Central memory CD8-positive, alpha-beta T cell (primary cell): ENCODE data around the gene MED20.

Experiments used
- ATAC-seq: fragments of 150-1000 bp; cut with Tn5 transposase; replicated peaks from 2 replicates; pipeline ENCODE4 v1.10.0; 2022; ENCODE audit warnings: mild to moderate bottlenecking, moderate FRiP score, moderate number of reproducible peaks; ENCODE audit not compliant: poor library complexity, severe bottlenecking; ENCODE audit errors: extremely low read depth
- DNase-seq, 2 donors: peaks; one replicate each; pipeline ENCODE4 v3.0.0; 2021; ENCODE audit warnings: low spot score in 2 of 2
- H3K27ac Mint-ChIP-seq: one replicate; pipeline ENCODE4 v1.8.0; 2022; ENCODE audit warnings: low read depth, mild to moderate bottlenecking, moderate library complexity, mixed read lengths
- H3K27me3 Mint-ChIP-seq: one replicate; pipeline ENCODE4 v1.8.0; 2022; ENCODE audit warnings: mixed read lengths
- H3K36me3 Mint-ChIP-seq: one replicate; pipeline ENCODE4 v1.8.0; 2022; ENCODE audit warnings: mild to moderate bottlenecking, moderate library complexity, mixed read lengths; ENCODE audit not compliant: insufficient read depth
- H3K4me1 Mint-ChIP-seq: one replicate; pipeline ENCODE4 v1.8.0; 2022; ENCODE audit warnings: mixed read lengths
- H3K4me3 Mint-ChIP-seq: one replicate; pipeline ENCODE4 v1.8.0; 2022; ENCODE audit warnings: mild to moderate bottlenecking, moderate library complexity, mixed read lengths
- H3K9me3 Mint-ChIP-seq: one replicate; pipeline ENCODE4 v1.8.0; 2022; ENCODE audit warnings: mixed read lengths

Gene MED20

DNA sequence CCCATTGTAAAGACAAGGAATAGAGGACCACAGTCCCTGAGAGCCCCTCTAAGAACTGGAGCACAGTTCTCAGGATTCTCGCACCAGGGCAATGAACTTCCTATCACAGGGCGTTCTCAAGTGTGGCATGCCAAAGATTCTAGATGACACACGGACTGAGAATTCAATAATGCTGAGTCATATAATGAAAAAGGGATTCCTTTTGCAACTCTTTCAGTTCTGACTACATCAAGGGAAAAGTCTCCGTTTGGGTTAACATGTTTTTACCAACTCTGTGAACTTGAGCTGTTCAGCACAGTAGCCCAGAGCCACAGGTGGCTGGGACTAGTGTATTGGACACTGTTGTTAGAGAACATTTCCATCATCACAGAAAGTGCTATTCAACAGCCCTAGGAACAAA is 3.4 kb downstream of the MED20 start:
- Mint-ChIP-seq H3K4me3 (no peak overlapping the region), H3K4me1 (peaks cover 42% of the 10 kb centered on the region), H3K27ac (no peak overlapping the region), H3K9me3 (no peaks in the 10 kb centered on the region), H3K27me3 (no peaks in the 10 kb centered on the region), H3K36me3 (peaks cover 32% of the 10 kb centered on the region)
- ATAC-seq (no peak), DNase-seq (no peak)

DNA sequence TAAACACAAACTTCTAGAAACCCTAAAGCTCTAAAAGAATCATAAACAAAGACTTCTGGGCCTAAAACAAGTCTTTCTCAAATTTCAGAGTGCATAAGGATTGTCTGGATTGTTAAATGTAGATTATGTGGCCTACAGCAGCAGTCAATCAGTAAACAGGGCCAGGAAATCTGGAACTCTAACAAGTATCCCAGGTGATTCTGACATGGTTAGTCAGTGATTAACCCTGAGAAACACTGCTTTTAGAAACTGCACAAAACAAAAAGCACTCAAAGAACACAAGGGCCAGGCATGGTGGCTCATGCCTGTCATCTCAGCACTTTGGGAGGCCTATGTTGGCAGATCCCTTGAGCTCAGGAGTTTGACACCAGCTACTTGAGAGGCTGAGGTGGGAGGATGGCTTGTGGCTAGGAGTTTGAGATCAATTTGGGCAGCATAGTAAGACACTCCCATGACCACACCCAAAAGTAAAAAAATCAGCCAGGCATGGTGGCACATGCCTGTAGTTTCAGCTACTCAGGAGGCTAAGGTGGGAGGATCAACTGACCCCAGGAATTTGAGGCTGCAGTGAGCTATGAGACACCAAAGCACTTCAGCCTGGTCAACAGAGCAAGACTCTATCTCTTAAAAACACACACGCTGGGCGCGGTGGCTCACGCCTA is 5.9 kb downstream of the MED20 start:
- H3K36me3 Mint-ChIP-seq: peaks cover 25% of the 10 kb centered on the region
- no peaks in the 10 kb centered on the region for H3K27me3 Mint-ChIP-seq
- peaks cover 17% of the 10 kb centered on the region for H3K4me1 Mint-ChIP-seq
- no peak for ATAC-seq
- no peak overlapping the region for H3K27ac Mint-ChIP-seq
- H3K4me3 Mint-ChIP-seq: no peak overlapping the region
- no peaks in the 10 kb centered on the region for H3K9me3 Mint-ChIP-seq
- DNase-seq: no peak

DNA sequence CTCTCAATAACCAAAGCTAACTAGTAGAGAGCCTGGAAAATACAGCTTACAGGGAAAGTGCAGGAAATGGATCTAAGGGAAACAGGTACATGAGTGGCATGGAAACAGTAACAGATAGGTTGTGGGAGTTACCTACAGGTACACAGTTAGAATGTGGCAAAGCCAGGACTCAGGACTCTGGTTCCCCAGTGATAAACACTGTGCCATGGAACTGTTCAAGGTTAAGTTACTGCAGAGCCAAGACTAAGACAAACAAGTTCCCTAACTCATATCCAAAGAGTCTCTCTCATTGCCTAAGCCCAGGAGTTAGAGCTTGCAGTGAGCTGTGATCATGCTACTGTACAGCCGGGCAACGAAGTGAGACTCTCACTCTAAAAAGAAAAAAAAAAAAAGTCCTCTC is 6.6 kb downstream of the MED20 start:
- no peak overlapping the region for H3K4me3 Mint-ChIP-seq
- ATAC-seq (no peak), DNase-seq (no peak)
- no peaks in the 10 kb centered on the region for H3K27me3 Mint-ChIP-seq
- H3K27ac Mint-ChIP-seq: no peak overlapping the region
- peaks cover 22% of the 10 kb centered on the region for H3K36me3 Mint-ChIP-seq
- no peaks in the 10 kb centered on the region for H3K9me3 Mint-ChIP-seq
- H3K4me1 Mint-ChIP-seq: peaks cover 18% of the 10 kb centered on the region

DNA sequence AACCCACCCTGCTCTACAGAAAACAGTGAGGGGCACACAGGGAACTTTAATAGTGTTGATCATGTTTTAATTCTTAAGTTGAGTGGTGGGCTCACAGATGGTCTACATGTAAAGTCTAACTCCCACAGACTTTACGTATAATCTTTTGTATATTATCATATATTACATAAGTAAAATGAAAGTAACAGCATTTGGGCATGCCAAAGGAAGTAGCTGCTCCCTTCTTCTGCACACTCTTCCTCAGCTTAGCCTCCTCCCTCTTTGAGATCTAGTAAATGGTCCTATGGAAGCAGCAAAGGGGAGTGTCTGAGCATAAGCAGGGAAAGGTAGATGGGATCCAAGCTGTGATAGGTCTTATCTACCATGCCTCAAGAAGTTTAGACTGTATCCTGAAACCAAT is 11.2 kb downstream of the MED20 start:
- Mint-ChIP-seq H3K27ac (peak overlapping the region; percentile 32), H3K9me3 (no peaks in the 10 kb centered on the region), H3K4me1 (peaks cover 27% of the 10 kb centered on the region), H3K36me3 (peaks cover 29% of the 10 kb centered on the region), H3K4me3 (no peak overlapping the region), H3K27me3 (no peaks in the 10 kb centered on the region)
- DNase-seq (no peak), ATAC-seq (no peak)

DNA sequence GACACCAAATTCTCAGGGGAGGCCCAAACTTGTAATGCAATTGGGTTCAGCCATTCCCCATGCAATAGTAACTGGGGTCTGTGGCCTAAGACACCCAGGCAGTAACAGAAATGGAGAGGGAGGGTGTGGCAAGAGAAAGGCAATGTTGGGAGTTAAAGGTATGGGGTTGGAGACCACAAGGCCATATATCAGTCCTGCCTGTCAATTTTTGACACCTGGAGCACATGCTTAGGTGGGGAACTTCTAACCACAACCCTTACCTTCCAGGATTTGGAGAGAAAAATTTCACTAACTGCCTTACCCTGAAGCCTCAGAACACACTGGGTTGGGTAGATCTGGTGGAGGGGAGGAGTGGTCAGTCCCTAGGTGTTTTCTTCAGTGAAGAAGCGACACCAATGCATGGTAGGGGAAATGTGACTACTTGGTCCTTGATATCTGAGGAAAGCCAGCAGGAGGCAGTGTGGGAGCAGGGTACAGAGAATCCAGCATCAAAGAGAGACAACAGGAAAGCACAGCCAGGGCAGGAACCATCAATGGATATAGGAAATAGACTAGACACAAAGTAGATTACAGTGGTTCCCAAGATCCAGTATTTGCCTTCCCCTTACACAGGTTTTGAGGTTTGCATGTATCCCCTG is 18.9 kb downstream of the MED20 start:
- Mint-ChIP-seq H3K27ac (no peak overlapping the region), H3K4me1 (peaks cover 20% of the 10 kb centered on the region), H3K9me3 (no peaks in the 10 kb centered on the region), H3K27me3 (no peaks in the 10 kb centered on the region), H3K4me3 (no peak overlapping the region), H3K36me3 (peaks cover 11% of the 10 kb centered on the region)
- DNase-seq (peak; percentile 25 to 36), ATAC-seq (peak; percentile 43)

DNA sequence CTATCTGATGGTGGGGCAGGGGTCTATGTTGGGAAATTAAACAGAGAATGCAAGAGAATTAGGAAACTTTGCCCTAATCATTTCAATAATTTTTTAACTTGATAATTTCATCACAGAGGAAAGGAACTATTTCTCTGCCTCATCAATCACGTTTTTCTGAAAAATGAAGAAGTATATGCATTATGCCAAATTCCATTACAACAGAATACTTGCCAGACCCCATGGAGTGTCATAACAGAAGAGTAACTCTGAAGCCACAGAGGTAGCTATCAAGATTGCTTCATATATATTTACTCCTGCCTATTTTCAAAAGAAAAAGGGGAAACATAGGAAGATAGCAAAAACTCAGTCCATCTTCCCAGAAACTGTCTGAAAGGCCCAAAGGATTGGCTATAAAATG is 20.1 kb downstream of the MED20 start:
- H3K27ac Mint-ChIP-seq: no peak overlapping the region
- peaks cover 26% of the 10 kb centered on the region for H3K4me1 Mint-ChIP-seq
- no peak for DNase-seq
- H3K9me3 Mint-ChIP-seq: no peaks in the 10 kb centered on the region
- H3K4me3 Mint-ChIP-seq: no peak overlapping the region
- ATAC-seq: no peak
- H3K36me3 Mint-ChIP-seq: peaks cover 9% of the 10 kb centered on the region
- no peaks in the 10 kb centered on the region for H3K27me3 Mint-ChIP-seq

DNA sequence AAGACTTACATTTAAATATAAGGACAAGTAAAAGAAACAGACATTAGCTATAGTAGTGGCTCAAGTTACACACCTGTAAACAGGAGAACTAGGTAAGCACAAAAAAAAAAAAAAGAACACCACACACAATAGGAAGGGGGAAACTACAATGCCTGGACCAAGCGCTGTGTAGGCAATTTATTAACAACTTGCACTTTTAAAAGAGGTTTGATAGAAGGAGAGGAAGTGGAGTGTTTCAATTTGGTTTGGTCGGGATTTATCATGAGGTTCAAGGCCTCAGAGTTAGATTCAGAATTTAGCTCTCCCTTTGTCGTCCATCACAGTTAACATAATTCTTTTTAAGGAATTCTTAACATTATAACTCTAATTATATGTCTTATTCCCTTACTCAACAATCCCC is 24.7 kb downstream of the MED20 start:
- H3K27me3 Mint-ChIP-seq: no peaks in the 10 kb centered on the region
- peaks cover 14% of the 10 kb centered on the region for H3K4me1 Mint-ChIP-seq
- no peaks in the 10 kb centered on the region for H3K9me3 Mint-ChIP-seq
- H3K36me3 Mint-ChIP-seq: peaks cover 6% of the 10 kb centered on the region
- ATAC-seq (no peak), DNase-seq (no peak)
- no peak overlapping the region for H3K27ac Mint-ChIP-seq
- H3K4me3 Mint-ChIP-seq: no peak overlapping the region

DNA sequence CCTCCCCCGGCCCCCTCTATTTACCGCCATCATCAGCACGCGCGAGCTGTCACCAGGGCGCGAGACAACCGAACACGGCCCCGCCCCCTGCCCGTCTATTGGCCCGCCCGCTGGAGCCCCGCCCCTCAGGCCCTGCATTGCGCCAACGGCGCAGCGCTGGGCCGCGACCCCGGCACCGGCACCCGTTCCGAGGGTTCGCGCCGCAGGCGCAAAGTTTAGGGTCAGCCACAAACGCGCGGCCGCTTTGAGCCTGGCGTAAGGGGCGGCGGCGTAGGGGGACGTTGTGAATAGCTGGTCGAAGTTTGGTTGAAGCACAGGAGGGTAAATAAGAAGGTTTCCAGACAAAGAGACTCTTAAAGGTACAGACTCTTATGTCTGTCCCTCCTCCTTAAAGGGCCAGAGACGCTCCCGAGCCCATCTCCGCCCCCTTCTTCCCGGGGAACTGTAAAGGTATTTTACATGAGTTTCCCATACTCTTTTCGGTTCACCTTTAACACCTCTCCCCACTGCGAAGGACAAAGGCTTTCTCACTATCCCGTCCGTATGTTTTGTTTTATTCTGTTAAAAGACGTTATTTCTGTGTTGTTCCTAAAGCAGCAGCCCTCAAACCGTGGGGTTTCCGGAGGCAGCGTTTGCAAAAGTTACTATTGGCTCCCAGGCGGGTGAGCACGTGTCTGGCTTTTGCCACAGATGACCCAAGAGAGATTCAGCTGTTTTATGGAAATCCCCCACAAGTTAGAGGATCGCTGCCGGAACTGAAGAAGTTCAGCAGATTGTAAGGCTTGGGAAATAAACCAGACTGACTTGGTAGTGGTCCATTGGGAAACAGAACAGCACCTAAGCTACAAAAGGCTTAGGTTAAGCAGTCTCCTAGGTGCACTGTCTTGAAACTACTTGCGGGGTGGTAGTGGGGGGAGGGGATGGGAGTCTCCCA is 25.4 kb downstream of the MED20 start, which contains the start of gene USP49:
USP49 (minus strand) TSS at position 76 of the 934 bp plus-strand sequence. CDS start 88,392 bp downstream, outside the sequence.
- peaks cover 6% of the 10 kb centered on the region for H3K36me3 Mint-ChIP-seq
- H3K27ac Mint-ChIP-seq: no peak within 1 kb of the TSS
- H3K27me3 Mint-ChIP-seq: no peaks in the 10 kb centered on the region
- ATAC-seq (peak; percentile 92), DNase-seq (peak; percentile 79 to 81)
- no peak within 1 kb of the TSS for H3K4me3 Mint-ChIP-seq
- H3K4me1 Mint-ChIP-seq: peaks cover 14% of the 10 kb centered on the region
- H3K9me3 Mint-ChIP-seq: no peaks in the 10 kb centered on the region

DNA sequence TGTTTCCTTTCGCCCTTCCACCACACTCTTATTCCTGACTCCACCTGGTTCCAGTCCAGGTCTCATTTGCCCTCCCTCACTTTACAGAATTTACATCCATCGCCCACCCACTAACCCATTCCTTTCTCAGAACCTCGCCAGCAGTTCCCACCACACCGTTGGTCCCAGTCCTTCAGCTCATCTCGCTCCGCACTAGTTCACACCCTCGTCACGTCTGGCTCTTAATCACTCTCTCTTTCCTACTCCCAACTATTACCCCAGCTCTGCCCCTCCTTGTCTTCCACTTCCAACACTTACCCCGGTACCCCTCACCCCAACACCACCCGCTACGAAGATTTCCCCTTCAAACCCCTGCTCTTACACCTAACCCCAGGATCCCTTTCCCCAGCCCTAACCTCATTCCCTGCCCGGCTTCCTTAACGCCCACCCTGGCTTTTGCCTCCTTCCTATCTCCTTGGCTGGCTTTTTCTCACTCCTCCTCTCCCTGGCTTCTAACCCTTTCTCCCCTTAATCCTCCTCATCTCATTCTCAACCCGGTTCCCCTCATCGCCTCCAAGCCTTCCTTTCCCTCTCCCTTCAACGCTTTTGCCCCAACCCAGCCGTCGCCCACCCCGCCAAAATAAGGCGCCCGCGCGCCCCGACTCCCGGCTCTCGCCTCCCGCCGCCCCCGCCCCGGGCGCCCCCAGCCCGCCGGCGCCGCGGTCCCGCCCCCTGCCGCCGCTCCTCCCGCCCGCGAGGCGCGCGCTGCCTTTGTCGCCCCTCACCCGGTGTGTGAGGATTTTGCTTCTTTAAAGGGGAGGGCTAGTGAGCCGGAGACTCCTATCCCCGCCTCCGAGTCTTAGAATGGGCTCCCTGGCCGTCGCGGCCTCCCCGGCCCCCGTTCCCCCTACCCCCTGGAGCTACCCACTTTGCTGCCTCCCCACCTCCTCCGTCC is 26.3 kb downstream of the MED20 start:
- H3K27ac Mint-ChIP-seq: no peak overlapping the region

DNA sequence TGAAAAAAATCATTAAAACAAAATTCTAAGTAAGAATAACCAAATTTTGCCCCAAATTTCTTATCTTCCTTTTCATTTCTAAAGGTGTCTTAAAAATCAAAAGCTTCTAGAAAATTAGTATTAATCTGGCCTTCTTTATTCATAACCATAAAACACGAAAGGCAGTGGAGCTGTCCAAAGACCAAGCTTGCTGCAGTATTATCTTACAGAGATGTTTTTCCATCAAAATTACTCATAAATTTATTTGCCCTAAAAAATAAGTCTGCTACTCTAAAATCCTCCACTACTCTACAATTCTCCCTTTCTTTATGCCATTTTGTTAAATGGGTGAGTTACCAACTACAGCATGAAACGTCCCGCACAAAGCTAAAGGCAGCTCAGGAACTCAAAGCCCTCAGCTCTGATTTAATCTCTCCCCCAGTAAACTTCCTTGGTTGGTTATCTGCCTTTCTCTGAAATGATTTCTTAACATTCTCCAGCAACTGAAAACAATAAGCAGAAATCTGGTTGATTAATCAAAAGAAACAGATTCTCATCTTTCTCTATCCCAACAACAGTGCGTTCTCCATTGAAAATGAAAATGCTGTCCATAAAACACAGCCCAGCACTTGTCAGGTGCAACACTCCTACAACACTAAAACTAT is 27.9 kb downstream of the MED20 start:
- DNase-seq (no peak), ATAC-seq (no peak)
- Mint-ChIP-seq H3K9me3 (no peaks in the 10 kb centered on the region), H3K27me3 (no peaks in the 10 kb centered on the region), H3K36me3 (peaks cover 6% of the 10 kb centered on the region), H3K27ac (no peak overlapping the region), H3K4me1 (peaks cover 14% of the 10 kb centered on the region), H3K4me3 (no peak overlapping the region)

More for the DNA sequence above, 26.3 kb downstream of the MED20 start:
- DNase-seq (no peak), ATAC-seq (peak; percentile 44)
- H3K36me3 Mint-ChIP-seq: peaks cover 6% of the 10 kb centered on the region
- no peaks in the 10 kb centered on the region for H3K27me3 Mint-ChIP-seq
- peaks cover 14% of the 10 kb centered on the region for H3K4me1 Mint-ChIP-seq
- no peaks in the 10 kb centered on the region for H3K9me3 Mint-ChIP-seq
- H3K4me3 Mint-ChIP-seq: no peak overlapping the region

DNA sequence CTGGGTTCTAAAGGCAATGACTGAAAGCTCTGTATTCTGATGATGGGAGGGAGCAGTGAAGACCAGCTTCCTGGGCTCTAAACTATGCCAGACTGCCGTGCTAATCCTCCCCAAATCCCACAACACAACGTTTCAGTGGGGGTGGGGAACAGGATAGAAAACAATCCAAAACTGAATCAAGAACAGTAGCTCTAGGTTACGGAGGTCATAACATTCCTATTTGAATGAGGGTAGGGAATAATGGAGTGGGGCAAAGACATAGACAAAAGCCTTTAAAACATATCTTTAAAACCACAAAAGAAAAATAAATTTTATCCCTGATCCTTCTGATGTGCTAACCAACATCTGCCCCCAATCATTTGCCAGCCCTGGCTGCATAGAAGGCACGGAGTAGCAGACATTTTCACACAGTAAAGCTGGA is 33.6 kb downstream of the MED20 start:
- H3K27me3 Mint-ChIP-seq: no peaks in the 10 kb centered on the region
- H3K27ac Mint-ChIP-seq: no peak overlapping the region
- no peaks in the 10 kb centered on the region for H3K36me3 Mint-ChIP-seq
- DNase-seq: no peak
- ATAC-seq: no peak
- no peaks in the 10 kb centered on the region for H3K9me3 Mint-ChIP-seq
- no peak overlapping the region for H3K4me3 Mint-ChIP-seq
- no peaks in the 10 kb centered on the region for H3K4me1 Mint-ChIP-seq
